HAP-1 (cell line): Measurements from ENCODE around the gene ZBTB48.
A peak's percentile ranks its signal among the peaks of the same experiment; 100 is the strongest.
"Not testable (repeated sequence)": the region's sequence is repeated elsewhere in the genome, so short reads cannot be mapped to it uniquely, and the experiment has no call there.

Source experiments
- DNase-seq, 2 experiments: peaks; one replicate each; pipeline ENCODE4 v3.0.0-alpha.2; 2016 to 2020; ENCODE audit warnings: low spot score in 2 of 2
- H3K27me3 ChIP-seq: fragments of 250-450 bp; sonication (Bioruptor Pico); 2 replicates; pipeline ENCODE4 v1.5.1; 2020; ENCODE audit warnings: low read depth, mild to moderate bottlenecking, moderate library complexity
- H3K36me3 ChIP-seq: fragments of 250-450 bp; sonication (Bioruptor Pico); replicated peaks from 2 replicates; pipeline ENCODE4 v1.5.1; 2020; ENCODE audit warnings: mild to moderate bottlenecking
- H3K4me1 ChIP-seq: fragments of 250-450 bp; sonication (Bioruptor Pico); 2 replicates; pipeline ENCODE4 v1.5.1; 2020; ENCODE audit warnings: mild to moderate bottlenecking
- H3K4me3 ChIP-seq: fragments of 250-450 bp; sonication (Bioruptor Pico); 2 replicates; pipeline ENCODE4 v1.5.1; 2020; ENCODE audit warnings: mild to moderate bottlenecking, moderate library complexity
- H3K9me3 ChIP-seq: fragments of 250-450 bp; sonication (Bioruptor Pico); 2 replicates; pipeline ENCODE4 v1.5.1; 2020; ENCODE audit warnings: mild to moderate bottlenecking, moderate library complexity
- in situ Hi-C: fragments of 300-500 bp; cut with MboI; formaldehyde crosslinking; loops from 3 replicates; pipeline ENCODE4 v1.14.3; 2020; ENCODE audit warnings: low sequenced_read_pairs, inconsistent platforms, mixed read lengths

Gene ZBTB48

DNA sequence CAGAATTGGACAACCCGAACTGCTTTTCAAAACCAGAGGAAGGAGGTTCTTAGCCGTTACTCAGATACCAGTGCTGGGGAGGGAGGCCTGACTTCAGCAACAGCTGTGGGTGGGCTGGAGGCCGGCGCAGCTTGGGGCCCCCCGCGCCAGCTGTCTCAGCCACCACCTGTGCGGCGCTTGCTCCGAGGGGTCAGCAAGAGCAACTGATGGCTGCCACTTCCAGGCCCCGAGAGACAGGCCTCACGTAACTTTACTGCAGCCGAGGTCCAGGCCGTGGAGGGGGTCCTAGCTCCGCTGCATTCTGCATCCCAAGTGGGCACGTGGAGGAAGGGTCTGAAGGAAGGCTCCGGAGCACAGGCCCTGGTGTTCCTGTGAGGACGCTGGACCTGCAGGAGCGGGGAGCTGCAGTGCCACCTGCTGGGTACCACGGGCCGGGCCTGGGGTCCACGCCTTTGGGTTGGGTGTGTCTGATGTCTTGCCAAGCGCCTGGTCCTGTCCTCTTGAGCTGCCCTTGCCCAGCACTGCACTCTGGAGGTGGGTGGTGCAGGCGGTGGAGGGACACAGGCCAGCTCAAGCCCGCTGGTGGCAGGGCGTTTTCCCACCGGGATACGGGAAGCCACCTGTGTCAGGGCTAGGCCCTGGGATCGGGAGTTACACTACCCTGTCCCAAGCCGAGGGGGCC is 54.7 kb downstream of the ZBTB48 start:
- in situ Hi-C loops = no loop called here
- Histone ChIP-seq H3K9me3 (no peaks in the 10 kb centered on the region), H3K4me1 (no peaks in the 10 kb centered on the region), H3K4me3 (no peak overlapping the region), H3K36me3 (peaks cover 70% of the 10 kb centered on the region), H3K27me3 (no peaks in the 10 kb centered on the region)
- DNase-seq = peak; percentile 10 to 68

DNA sequence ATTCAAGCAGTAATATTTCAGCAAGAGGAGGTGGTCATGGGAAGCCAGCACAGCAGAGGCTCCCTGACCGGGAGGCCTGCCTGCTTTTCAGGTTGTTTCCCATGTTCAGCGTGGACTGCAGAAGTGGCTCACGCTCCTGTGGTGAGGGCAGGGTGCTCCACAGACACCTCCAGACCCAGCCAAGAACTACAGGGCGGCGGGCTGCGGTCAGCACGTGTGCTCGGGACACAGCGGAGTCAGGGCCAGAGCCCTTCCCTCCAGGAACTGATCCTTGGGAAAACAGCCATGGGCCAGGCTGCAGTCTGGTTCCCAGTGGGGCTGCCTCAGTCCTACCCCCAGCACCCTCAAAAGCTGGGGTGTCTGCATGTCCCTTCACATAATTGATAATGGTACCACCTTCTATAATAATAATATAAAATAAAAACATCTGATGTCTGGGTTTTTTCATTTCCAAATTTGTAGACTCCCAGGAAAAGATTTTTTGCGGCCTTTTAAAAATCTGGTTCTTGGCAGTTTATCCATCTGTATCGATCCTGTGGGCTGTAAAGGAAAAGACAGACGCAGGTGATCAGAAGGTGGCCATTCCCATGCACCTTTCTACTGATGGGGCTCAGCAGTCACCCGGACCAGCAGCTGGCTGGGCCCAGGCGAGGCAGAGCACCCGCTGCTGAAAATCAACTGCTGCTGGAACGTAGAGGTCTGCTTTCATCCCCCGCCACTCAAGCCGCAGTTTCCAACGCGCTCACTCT is 55.5 kb downstream of the ZBTB48 start:
- in situ Hi-C loops = no loop called here
- Histone ChIP-seq H3K36me3 (peaks cover 72% of the 10 kb centered on the region), H3K4me1 (no peaks in the 10 kb centered on the region), H3K27me3 (no peaks in the 10 kb centered on the region), H3K4me3 (no peak overlapping the region), H3K9me3 (no peaks in the 10 kb centered on the region)
- DNase-seq = no peak

- in situ Hi-C loops = no loop called here
- peaks cover 79% of the 10 kb centered on the region for H3K36me3 ChIP-seq
- no peak overlapping the region for H3K4me3 ChIP-seq
- DNase-seq = no peak
- no peaks in the 10 kb centered on the region for H3K27me3 ChIP-seq
- no peaks in the 10 kb centered on the region for H3K4me1 ChIP-seq
- no peaks in the 10 kb centered on the region for H3K9me3 ChIP-seq
Observed at GRCh38 chr1:6635910-6636760, 56.3 kb downstream of the ZBTB48 start.

DNA sequence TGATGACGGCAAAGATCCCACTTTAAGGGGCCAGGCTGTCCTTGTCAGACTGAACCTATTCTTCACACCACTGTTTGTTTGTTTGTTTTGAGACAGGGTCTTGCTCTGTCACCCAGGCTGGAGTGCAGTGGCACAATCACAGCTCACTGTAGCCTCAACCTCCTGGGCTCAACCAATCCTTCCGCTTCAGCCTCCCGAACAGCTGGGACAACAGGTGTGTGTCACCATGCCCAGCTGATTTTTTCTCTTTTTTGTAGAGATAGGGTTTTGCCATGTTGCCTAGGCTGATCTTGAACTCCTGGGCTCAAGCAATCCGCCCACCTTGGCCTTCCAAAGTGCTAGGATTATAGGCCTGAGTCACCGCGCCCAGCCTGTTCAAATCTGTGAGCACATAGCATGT is 57.0 kb downstream of the ZBTB48 start:
- DNase-seq, H3K9me3 ChIP-seq, H3K27me3 ChIP-seq, H3K4me3 ChIP-seq, H3K4me1 ChIP-seq, in situ Hi-C loops: not testable (repeated sequence)
- peaks cover 82% of the 10 kb centered on the region for H3K36me3 ChIP-seq

DNA sequence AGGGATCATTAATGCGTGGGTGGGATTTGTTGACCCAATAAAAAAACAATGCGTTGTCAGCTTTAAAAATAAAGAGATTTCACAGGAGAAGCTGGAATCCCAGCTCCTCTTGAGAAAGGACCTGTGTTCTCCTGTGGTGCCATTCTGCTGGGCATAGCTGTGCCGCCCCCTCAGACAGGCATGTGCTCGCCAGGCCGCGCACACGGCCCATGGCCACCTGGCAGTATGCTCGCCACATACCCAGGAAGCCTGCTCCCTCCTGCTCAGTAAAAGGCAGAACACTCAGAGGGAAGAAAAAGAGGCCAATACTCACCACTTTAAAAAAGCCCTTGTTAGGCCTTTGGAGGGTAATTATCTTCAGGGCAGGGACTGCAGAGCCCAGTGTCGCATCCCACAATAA is 58.0 kb downstream of the ZBTB48 start:
- peaks cover 82% of the 10 kb centered on the region for H3K36me3 ChIP-seq
- in situ Hi-C loops = no loop called here
- no peaks in the 10 kb centered on the region for H3K4me1 ChIP-seq
- no peak overlapping the region for H3K4me3 ChIP-seq
- DNase-seq = no peak
- no peaks in the 10 kb centered on the region for H3K27me3 ChIP-seq
- H3K9me3 ChIP-seq = no peaks in the 10 kb centered on the region

- no peak for DNase-seq
- Histone ChIP-seq H3K27me3 (no peaks in the 10 kb centered on the region), H3K36me3 (peaks cover 80% of the 10 kb centered on the region), H3K9me3 (no peaks in the 10 kb centered on the region), H3K4me1 (no peaks in the 10 kb centered on the region), H3K4me3 (no peak overlapping the region)
- in situ Hi-C loops = no loop called here
Observed at GRCh38 chr1:6638226-6638625, 58.4 kb downstream of the ZBTB48 start.
